ENCODE measurements around the gene PRTN3. TPM values are rescaled to one million over a fixed set of nuclear protein-coding genes. Genes with fewer than 3 reads are reported as not detected.
"Not testable (repeated sequence)": the region's sequence is repeated elsewhere in the genome, so short reads cannot be mapped to it uniquely, and the experiment has no call there.

The PRTN3 gene
- polyA plus RNA-seq, 10 donors, result 0.89 to 6.4 (median 2.2) TPM

DNA sequence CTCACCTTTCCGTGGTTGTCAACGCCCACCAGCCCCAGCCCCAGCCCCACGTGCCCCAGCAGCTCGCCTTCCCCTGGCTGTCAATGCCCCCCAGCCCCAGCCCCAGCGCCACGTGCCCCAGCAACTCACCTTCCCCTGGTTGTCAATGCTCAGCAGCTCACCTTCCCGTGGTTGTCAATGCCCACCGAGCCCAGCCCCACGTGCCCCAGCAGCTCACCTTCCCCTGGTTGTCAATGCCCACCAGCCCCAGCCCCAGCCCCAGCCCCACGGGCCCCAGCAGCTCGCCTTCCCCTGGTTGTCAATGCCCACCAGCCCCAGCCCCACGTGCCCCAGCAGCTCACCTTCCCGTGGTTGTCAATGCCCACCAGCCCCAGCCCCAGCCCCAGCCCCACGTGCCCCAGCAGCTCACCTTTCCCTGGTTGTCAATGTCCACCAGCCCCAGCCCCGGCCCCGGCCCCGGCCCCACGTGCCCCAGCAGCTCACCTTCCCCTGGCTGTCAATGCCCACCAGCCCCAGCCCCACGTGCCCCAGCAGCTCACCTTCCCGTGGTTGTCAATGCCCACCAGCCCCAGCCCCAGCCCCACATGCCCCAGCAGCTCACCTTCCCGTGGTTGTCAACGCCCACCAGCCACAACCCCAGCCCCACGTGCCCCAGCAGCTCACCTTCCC lies 37.3 kb downstream of the PRTN3 start:
- not testable (repeated sequence) for DNase-seq

DNA sequence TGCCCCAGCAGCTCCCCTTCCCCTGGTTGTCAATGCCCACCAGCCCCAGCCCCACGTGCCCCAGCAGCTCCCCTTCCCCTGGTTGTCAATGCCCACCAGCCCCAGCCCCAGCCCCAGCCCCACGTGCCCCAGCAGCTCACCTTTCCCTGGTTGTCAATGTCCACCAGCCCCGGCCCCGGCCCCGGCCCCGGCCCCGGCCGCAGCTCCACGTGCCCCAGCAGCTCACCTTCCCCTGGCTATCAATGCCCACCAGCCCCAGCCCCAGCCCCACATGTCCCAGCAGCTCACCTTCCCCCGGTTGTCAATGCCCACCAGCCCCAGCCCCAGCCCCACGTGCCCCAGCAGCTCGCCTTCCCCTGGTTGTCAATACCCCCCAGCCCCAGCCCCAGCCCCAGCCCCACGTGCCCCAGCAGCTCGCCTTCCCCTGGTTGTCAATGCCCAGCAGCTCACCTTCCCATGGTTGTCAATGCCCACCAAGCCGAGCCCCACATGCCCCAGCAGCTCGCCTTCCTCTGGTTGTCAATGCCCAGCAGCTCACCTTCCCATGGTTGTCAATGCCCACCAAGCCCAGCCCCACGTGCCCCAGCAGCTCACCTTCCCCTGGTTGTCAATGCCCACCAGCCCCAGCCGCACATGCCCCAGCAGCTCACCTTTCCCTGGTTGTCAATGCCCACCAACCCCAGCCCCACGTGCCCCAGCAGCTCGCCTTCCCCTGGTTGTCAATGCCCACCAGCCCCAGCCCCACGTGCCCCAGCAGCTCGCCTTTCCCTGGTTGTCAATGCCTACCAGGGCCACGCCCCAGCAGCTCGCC lies 38.2 kb downstream of the PRTN3 start:
- not testable (repeated sequence) for DNase-seq

DNA sequence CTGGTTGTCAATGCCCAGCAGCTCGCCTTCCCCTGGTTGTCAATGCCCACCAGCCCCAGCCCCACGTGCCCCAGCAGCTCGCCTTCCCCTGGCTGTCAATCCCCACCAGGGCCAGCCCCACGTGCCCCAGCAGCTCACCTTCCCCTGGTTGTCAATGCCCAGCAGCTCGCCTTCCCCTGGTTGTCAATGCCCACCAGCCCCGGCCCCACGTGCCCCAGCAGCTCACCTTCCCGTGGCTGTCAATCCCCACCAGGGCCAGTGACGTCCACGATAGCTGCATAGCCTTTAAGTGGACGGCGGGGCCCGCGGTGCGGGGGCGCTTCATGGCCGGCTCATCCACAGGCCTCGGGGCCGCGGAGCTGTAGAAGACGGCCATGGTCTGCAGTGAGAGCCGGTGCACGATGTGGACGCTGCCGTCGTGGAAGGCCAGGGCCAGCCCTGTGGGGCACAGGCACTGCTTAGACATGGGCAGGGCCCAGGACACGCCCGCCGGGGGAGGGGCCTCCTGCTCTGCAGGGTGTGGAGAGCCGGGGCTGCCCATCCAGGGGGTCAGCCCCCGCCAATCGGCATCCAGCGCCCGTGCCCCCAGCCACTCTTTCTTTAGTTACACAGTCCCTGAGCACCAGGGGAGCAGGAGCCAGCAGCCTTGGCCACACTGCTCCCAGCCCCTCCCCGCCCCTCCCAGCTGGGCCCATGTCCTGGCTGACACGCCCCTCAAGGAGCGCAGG lies 39.1 kb downstream of the PRTN3 start:
- no peak for DNase-seq

DNA sequence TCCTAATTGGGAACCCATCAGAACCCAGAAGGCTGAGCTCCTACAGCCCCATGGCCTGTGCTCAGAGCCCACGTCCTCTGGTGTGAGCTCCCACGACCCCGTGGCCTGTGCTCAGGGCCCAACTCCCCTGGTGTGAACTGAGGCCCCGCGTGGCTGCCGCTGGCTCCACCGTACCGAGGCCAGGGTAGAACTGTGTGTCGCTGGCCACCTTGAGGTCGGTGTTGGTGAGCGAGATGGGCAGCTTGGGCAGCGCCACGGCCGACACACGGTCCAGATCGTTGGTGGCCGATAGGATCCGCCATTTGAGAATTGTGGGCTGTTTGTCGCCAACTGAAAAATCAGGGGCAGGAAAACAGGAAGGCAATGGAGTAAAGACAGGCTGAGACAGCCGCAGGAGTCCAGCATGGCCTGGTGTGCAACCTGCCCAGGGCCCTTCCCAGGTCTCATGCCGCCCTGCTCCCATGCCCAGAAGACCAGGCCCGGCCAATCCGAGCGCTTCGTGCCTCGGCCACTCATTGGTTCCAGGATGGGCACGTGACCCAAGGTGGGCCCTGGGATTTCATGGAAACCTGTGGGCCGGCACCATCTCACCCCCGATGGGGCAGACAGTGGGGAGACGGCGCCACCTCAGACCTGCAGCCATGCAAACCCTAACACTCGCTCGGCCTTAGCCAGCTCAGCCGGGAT lies 40.7 kb downstream of the PRTN3 start:
- no peak for DNase-seq

DNA sequence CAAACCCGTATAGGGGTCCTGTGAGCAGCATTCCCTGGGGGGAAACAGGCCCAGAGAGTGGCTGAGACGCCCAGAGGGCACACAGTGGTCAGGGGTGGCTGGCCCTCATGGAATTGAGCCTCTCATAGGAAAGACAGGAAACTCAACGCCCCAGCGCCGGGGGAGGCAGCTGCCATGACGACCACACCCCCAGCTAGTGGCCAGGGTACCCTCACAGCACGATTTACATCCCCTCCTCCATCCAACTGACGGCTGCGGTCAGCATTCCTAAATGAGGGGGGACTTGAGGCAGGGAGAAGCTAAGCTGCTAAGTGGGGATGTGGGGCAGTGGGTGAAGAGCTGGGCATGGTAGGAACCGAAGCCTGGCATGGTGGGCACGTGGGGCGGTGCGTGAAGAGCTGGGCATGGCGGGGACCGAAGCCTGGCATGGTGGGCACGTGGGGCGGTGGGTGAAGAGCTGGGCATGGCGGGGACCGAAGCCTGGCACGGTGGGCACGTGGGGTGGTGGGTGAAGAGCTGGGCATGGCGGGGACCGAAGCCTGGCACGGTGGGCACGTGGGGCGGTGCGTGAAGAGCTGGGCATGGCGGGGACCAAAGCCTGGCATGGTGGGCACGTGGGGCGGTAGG lies 42.2 kb downstream of the PRTN3 start:
- DNase-seq, result no peak

DNA sequence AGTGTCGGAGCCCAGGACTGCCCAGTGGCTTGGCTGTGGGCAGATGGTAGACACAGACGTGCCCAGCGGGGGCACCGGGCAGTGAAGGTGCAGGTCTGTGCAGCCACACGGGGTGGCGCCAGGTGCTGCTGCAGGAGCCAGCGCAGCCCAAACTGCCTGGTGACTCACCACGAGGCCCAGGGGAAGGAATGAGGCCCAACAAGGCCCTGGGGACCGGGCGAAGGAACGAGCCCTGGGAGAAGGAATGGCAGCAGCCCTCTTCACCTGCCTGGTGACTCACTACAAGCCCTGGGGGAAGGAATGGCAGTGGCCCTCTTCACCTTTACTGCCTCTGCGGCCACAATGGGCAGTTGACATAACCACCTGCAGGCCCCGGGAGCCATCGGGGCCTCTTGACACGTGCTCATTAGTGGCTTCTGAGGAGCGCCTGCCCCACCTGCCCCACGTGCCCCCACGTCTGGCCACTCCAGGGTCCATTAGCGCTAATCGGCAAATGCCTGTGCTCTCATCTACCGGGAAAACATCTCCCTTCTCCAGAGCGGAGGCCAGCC lies 42.9 kb downstream of the PRTN3 start:
- no peak for DNase-seq

DNA sequence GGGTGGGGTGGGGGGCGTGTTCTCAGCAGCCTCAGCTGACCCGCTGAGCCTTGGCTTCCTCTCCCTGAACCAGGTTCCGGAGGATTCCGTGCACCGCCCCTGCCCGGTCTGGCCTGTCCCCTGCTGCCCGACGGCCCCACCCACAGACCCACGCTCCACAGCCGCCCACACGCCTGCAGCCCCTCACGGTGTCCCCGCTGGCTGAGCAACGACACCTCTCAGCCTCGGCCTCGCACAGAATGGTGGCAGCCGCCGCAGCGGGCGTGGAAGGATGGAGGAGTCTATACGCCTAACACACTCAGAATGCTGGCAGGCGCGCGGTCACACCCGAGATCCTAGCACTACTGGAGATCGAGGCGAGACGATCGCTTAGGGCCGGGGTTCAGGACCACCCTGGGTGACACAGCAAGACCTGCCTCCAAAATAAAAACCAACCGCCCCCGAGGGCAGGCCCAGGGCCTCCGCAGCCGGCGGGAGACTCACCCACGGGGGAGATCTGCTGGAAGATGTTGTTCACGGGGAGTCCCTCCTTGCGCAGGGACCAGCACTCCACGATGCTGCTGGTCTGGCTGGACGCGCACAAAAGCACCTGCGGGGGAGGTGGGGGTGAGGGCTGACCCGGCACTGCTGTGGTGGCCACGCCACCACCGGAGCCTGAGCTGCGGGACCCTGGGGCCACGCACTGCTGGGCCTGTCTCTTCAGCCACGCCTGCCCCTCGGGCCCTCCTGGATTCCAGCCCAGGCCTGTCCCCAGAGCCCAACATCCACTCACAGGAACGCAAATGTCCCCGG lies 43.8 kb downstream of the PRTN3 start:
- no peak for DNase-seq

DNA sequence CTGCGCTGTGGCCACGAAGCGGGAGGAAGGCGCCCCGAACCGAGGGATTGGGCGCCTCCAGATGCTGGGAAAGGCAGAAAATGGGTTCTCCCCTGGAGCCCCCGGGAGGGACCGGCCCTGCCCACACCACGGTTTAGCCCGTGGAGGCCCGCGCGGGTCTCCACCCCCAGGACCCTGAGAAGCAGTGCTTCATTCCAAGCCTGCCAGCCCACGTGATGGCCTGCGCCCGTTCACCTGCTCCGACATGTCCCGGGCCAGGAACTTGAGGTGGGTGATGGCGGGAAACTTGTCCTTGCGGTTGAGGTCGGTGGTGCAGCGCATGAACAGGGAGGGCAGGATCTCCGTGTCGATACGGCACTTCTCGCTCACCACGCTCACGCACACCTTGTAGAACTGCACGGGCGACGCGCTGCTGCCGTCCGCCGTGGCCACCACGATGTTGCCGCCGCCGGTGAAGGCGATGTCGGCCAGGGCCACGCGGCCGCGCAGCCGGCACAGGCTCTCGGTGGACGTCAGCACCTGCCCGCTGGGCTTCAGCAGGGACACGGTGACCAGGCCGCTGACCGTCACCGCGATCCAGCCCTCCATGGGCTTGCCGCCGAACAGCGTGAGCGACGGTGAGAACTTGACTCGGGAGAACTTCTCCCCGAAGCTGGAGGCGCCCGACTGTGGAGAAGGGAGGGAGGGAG lies 44.9 kb downstream of the PRTN3 start:
- DNase-seq, result no peak

DNA sequence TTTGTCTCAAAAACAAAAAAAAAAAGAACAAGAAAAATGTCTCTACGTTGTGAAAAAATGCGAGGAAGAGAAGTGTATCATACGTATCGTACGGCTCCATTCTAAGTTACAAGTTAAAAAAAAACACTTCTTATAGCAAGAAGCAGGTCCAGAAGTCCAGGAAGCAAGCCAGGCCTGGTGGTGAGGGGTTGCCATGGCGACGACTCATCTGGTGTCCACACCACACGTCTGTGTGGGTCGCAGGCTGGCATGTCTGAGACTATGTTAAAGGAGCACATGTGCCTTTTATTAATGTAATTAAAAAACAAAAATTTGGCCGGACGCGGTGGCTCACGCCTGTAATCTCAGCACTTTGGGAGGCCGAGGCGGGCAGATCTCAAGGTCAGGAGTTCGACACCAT lies 46.3 kb downstream of the PRTN3 start:
- DNase-seq, result no peak

DNA sequence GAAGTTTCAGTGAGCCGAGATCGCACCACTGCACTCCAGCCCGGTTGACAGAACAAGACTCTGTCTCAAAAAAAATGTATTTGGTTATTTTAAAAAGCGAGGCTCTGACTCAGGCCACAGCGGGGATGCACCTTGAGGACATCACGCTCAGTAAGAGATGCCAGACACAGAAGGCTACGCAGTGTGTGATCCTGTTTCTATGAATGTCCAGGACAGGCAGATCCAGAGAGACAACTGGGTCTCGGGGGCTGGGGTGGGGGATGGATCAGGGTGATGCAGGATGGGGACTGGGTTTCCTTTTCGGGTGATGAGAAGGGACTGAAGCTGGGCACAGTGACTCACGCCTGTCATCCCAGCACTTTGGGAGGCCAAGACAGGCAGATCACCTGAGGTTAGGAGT lies 46.8 kb downstream of the PRTN3 start:
- DNase-seq, result no peak

DNA sequence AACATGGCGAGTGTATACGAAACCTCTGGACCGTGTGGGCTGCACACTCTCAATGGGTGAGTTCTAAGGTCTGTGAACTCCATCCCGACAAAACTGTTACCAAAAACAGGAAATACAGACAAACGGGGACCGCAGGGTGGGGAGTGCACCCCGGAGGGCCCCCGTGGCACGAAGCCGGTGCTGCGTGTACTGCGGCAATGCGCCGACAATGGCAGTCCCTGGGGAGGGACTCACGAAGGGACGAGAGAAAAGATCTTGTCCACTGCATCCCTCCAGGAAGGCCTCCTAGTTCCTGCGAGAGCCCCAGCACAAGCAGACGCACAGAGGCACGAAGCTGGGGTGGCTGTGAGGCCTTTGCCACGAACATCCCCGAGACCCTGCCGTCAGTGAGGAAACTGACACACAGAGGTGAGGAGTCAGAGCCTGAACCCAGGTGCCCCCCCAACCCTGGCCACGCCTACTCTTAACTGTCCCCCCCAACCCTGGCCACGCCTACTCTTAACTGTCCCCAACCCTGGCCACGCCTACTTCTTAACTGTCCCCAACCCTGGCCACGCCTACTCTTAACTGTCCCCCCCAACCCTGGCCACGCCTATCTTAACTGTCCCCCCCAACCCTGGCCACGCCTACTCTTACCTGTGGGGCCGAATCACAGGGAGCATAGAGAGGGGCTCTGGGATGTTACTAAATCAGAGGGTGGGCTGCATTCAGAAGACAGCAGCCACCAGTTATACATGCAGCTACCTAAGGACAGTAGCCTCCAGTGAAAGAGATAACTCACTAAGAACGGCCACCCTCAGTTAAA lies 48.0 kb downstream of the PRTN3 start:
- no peak for DNase-seq

DNA sequence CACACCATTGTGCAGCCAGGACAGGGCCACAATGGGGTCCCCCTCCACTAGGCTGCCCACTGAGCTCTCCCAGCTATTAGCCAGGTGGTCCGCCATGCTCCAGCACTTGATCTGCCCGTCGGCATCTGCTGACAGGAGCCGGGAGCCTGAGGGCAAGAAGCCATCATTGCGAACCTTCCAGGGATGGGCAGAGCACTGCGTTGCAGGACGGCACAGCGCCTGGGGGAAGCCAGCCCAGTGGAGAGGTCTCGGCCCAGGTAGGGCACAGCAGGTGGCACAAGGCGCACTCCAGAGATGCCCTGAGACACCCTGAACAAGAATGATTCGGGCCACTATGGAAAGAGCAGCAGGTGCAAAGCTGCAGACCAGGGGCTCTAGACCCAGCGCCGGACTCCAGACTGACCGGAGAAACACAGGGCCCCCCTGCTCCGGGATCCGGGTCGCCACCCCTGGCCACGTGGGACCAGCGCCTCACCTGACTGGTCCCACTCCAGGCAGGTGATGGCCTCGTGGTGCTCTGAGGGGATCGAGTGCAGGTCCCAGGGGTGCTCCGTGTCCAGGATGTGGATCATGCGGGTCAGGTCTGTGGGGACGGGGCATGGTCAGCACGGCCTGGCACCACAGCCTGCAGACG lies 49.0 kb downstream of the PRTN3 start:
- DNase-seq, result no peak

DNA sequence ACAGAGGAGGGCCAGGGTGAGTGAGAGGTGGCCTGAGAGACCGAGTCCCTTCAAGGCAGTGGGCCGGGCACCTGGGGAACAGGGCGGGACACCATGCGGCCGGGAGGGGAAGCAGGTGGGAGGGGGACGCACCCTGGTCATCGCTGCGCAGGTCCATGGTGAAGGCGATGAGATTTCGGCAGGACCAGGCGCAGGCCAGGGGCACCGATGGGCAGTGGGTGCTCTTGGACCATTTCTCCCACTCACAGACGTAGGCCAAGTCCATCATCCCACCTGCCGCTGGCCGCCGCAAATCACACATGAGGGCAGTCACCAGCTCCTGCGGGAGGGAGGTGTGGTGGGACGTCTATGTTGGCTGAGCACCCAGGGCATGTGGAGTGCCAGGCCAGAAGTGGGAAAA lies 50.0 kb downstream of the PRTN3 start:
- no peak for DNase-seq

DNA sequence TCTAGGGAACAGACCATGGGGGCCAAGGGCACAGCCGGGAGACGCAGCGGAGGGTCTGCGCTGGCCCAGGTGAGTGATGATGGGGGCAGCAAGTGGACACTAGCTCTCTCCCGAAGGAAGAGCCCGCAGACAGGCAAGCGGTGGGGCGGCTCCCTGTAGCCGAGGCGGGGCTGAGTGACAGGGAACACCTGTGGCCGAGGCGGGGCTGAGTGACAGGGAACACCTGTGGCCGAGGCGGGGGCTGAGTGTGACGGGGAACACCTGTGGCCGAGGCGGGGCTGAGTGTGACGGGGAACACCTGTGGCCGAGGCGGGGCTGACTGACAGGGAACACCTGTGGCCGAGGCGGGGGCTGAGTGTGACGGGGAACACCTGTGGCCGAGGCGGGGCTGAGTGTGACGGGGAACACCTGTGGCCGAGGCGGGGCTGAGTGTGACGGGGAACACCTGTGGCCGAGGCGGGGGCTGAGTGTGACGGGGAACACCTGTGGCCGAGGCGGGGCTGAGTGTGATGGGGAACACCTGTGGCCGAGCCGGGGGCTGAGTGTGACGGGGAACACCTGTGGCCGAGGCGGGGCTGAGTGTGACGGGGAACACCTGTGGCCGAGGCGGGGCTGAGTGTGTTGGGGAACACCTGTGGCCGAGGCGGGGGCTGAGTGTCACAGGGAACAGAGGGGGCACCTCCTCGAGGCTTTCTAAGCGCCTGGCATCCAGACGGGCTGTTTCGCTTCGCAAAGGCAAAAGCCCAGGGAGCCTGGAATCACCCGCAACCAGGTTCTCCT lies 50.8 kb downstream of the PRTN3 start:
- not testable (repeated sequence) for DNase-seq

DNA sequence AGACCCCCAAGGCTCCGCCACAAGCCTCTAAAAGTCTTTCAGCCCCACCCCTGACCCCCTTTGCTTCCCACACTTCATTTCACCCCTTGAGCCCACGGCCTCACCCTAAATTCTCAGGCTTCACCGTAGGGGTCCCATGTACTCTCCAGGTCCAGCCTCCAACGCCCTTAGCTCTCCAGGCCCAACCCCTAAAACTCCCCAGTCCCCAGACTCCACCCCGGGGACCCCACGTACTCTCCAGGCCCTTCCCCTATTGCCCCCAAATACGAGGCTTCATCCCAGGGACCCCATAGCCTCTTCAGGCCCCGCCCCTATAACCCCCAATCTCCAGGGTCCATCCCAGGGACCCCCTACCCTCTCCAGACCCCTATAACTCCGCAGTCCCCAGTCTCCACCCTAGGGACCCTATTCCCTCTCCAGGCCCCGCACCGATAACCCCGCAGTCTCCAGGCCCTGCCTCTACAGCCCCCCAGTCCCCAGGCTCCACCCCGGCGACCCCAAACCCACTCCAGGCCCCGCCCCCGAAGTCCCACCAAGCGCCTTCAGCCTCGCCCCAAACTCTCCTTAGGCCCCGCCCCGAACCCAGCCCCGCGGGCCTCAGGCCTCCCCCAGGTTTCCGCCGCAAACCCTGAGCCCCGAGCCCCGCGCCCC lies 51.6 kb downstream of the PRTN3 start:
- peak in 1 of 3 donors; percentile 37 for DNase-seq

DNA sequence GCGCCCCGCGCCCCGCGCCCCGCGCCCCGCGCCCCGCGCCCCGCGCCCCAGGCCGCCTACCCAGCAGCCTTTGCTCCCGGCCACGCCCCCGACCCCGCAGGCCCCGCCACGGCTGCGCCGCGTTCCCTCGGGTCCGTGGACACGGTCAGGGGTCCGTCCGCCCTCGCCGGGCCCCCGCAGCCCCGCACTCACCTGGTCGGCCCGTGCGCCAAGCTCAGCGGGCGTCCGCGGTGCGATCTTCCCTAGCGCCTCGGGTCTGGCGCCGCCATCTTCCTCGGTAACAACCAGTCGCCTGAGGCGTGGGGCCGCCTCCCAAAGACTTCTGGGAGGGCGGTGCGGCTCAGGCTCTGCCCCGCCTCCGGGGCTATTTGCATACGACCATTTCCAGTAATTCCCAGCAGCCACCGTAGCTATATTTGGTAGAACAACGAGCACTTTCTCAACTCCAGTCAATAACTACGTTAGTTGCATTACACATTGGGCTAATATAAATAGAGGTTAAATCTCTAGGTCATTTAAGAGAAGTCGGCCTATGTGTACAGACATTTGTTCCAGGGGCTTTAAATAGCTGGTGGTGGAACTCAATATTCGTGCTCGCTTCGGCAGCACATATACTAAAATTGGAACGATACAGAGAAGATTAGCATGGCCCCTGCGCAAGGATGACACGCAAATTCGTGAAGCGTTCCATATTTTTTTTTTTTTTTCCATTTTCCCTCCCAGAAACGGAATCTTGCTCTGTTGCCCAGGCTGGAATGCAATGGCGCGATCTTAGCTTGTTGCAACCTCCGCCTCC lies 52.3 kb downstream of the PRTN3 start, which contains the start of the genes MED16 and RNU6-9:
MED16 (minus strand) TSS at position 294 of the 796 bp plus-strand sequence. CDS start 2,056 bp downstream, outside the sequence.
RNU6-9 (plus strand) TSS at position 591 of the 796 bp plus-strand sequence.
- DNase-seq, result peak; percentile 93 to 98 (median 96)
